Medulla oblongata (tissue), 1 donor: ENCODE data around the gene ETV7.
"Not testable (repeated sequence)": the region's sequence is repeated elsewhere in the genome, so short reads cannot be mapped to it uniquely, and the experiment has no call there.

Source experiments
- DNase-seq: peaks from one replicate; pipeline ENCODE4 v3.0.0-alpha.2; 2015; ENCODE audit errors: extremely low spot score

The ETV7 gene

DNA sequence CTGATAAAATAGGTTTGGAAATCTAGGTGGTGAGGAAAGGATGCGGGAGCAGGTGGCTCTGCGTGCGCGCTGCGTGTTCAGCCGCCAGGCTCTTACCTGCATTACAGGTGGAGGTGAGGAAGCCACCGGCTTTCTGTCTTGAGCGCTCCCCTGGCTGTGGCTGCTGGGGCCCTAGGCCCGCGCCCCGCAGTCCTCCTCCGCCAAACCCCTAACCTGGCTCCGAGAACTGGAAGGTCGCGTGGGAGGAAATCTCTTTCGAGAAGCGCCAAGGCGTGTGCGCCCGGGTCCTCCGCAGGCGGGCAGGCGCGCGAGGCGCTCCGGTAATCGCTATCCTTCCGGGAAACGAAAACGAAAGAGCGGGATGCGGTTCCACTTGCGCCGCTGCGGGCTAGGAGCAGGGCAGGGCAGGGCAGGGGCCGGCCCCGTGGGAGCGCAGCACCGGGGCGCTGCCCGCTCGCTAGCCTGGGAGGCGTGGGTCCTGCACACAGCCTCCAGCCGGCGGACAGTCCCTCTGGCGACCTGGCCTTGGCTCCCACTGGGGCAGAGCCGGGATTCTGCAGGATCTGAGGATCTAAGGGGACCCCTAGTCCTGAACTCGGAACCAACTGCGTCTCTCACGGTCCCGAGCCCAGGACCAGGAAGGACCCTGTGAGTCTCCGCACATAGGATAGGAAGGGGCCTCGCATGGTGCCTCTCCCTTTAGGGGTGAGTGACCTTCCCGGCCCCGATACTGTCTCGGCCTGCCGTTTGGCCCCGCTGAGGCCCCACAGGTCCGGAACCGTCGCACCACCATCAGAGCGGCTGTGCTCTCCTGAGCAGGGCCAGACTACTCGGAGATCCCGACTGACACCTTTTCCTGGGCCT lies at the start of gene ETV7:
Gene ETV7, minus strand, starts transcription at position 230 of the 864 bp plus-strand sequence. Its CDS starts 128 bp downstream, at position 102.
- DNase-seq = no peak

DNA sequence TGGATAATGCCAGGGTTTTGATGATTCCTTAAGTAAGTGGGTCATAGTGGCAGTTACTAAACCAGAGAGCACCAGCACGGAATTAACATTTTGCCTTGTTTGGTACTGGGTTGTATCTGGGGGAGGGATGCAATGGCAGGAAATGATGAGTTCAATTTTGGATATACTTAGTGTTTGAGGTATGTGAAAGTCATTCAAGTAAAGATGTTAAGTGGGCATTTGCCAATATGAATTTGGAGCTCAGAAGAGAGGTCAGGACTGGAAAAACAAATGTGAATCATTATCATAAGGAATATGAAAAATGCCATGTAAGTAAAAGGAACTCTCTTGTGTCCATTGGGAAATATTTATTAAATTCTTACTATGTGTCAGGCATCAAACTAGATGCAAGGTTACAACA lies 49.0 kb upstream of the ETV7 start:
- no peak for DNase-seq

DNA sequence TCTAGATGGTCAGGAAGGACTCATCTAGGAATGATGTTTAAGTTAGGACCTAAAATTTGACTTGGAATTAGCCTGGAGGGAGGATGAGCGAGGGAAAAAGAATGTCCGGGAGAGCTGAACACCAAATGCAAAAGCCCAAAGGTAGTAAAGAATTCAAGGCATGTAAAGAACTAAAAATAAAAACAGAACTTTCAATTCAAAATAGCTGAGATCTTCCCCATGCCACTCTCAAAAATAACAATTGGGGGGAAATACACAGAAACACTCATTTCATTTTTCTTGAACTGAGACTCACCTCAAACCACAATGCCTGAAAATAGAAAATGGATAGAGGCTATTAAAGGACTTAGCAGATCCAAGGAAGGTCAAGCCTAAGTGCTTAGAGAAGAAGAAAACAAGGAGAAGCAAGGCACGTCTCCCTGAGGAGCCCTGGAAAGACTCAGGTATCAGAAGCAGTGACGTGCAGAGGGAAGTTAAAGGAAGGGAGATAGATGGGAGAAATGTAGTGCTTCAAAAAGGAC lies 44.7 kb upstream of the ETV7 start:
- DNase-seq = no peak

GRCh38 chr6:36431197-36431596 lies 43.7 kb upstream of the ETV7 start:
- no peak for DNase-seq

DNA sequence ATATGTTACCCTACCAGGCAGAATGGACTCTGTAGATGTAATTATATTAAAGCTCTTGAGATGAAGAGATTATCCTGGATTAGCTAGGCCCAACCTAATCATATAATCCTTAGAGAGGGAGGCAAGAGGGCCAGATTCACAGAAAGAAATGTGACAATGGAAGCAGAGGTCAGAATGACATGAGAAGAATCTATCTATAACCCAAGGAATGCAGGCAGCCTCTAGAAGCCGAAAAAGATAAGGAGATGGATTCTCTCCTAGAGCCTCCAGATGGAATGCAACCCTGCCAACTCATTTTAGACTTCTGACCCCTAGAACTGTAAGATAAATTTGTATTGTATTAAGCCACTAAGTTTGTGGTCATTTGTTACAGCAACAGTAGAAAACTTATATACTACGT lies 42.9 kb upstream of the ETV7 start:
- no peak for DNase-seq

- no peak for DNase-seq
Measured at GRCh38 chr6:36428911-36429310, 41.4 kb upstream of the ETV7 start.

- no peak for DNase-seq
Measured at GRCh38 chr6:36426622-36427021, 39.2 kb upstream of the ETV7 start.

DNA sequence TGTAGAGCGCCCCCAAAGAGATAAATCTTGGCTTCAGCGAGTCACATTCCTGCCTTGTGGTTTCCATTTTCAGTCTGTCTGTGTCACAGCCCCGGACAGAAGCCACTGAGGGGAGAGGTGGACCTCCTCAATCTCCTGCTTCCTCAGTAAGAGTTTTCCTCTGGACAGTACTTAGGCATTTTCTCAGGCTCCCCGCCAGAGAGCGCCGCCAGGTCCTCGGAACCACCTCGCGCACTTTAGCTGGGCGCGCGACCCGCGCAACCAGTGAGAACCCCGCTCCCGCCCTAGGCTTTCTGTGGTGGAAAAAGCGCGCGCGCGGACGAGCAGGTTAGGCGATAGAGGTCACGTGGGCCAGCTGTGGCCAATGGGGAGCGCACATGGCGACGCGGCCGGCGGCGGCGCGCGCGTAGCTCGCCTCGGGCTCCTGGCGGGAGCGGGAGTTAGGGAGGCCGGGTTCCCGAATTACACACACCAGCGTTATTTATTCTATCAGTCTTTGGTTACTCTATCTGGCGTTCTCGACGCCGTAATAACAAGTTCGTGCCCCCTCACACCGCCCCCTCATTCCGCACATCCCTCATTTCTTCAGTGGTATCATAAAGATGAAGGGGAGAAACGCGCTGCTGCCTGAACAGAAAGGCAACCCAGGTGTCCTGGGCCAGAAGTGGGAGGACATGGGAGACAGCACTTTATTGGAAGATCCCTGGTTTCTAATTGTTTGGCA lies 35.8 kb upstream of the ETV7 start:
- DNase-seq = peak; percentile 98

DNA sequence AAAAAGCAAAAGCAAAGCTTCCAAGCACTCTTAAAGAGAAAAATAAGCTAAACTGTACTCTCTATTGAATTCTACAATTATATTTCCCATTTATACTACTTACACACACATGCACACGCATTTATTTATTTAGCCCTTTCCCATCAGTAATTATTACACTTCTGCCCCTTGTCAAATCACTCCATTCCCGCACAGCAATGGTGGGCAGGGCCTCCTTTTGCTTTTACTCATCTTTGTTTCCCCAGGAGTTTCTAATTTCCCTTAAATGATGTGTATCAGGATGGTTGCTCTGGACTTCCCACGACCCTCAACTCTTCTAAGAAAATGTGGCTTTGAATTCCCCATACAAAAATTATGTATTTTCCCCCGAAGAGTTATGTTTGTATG lies 35.2 kb upstream of the ETV7 start:
- no peak for DNase-seq

DNA sequence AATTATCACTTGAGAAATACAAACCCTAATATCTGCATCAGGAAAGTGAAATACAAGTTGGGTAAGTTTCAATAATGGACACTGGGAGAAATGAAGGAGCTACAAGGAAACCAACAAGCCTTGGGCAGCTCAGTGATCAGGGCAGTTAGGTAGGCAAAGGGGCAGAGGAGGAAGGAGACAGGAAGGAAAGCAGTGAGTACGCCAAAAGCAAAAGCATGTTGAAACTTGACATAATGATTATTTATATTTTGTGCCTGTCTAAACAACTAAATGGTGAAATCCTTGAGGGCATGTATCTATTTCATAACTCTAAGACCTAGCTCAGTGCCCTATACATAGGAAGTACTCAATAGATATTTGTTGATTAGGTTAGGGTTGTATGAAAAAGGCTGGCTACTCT lies 31.8 kb upstream of the ETV7 start:
- no peak for DNase-seq

- DNase-seq = no peak
Measured at GRCh38 chr6:36418558-36418957, 31.1 kb upstream of the ETV7 start.

- DNase-seq = no peak
Measured at GRCh38 chr6:36414481-36414880, 27.0 kb upstream of the ETV7 start.

- no peak for DNase-seq
Measured at GRCh38 chr6:36413489-36414480, 26.3 kb upstream of the ETV7 start.

GRCh38 chr6:36409718-36410117 lies 22.2 kb upstream of the ETV7 start:
- DNase-seq = not testable (repeated sequence)

GRCh38 chr6:36404164-36404563 lies 16.7 kb upstream of the ETV7 start:
- no peak for DNase-seq

- no peak for DNase-seq
Measured at GRCh38 chr6:36402481-36402880, 15.0 kb upstream of the ETV7 start.

DNA sequence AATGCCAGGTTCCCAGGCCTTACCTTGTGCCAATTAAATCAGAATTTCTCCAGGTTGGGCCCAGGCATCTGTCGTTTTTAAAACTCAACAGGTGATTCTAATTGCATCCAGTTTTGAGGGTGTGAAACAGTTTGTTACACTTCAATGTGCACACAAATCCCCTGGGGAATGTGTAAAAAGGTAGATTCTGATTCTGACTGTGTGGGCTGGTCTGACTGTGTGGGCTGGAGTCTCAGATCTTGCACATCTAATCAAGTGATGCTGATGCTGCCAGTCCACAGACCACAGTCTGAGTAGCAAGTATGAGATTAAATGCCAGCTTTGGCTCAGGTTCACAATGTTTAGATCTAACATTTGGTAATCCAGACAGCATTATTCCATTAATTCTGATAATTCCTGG lies 12.5 kb upstream of the ETV7 start:
- DNase-seq = no peak

- DNase-seq = no peak
Measured at GRCh38 chr6:36392621-36393020, 5.2 kb upstream of the ETV7 start.

DNA sequence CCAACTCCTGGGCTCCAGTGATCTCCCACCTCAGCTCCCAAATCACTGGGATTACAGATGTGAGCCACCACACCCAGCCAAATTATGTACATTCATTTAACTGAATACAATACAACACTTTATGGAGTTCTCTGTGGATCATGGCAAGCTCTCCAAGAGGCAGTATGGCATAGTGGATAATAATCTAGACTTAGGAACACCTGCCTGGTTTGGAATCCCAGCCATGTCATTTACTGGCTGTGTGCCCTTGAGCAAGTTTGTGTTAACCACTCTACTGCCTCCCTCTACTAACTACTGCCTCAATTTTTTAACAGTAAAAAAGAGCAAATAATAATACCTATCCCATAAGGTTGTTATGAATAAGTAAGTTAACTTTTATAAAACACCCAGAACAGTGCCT lies 1.9 kb upstream of the ETV7 start:
- no peak for DNase-seq

DNA sequence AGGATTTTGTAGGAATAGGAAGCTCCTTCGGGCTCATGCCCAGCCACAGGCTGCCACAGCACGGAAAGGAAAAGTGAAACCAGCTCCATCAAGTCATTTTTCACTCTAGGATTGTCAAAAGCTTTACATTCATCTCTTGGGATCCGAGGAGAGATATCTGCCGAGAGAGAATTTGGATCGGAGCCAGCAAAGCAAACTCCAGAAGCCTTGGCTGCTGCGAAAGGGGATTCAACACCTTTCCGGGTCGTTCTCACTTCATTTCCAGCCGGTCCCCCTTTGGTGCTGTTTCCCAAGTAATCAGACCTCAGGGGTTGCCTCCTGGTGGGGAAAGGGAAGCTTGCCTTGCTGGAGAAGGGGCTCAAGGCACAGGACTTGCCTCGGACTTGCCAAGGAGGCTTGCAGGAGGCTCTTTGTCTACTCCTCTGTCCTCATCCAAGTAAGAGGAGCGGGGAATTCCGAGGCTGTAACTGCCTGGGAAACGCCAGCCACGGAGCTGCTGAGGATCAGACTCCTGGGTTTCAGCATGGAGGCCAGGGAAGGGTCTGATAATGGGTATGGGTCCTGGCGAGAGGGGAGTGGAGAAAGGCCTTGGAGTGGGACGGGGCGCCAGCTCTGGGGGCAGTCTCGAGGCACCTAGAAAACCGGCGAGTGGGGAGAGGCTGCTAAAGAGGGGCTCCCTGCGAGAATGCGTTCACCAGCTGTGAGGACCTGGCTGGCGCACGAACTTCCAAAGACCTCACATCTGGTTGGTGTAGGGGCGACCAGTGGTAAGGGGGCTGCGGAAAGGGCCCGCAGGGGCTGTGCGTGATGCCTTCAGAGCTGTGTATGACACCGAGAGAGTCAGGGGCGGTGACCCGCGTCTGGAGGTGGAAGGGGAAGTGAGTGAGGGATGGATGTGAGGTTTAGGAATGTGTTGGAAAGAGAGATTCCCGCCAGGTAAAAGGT lies 702 bp downstream of the ETV7 start:
- peak; percentile 47 for DNase-seq

DNA sequence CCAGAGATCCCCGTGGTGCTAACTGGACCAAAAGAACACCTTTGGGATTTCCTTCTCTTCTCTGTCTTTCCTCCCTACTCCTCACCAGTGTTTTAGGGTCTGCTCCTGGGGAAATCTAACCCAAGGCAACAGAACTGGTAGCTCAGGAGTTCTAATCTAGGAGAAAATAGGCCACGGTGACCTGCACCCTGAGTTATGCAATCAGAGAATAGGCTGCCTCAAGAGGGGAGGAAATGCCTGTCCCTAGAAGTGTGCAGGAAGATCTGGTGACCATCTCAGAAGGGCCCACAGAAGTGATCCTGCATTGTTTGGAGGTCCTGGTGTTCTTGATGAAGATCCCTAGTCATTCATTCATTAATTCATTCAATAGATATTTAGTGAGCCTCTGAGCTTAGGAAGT lies 3.4 kb downstream of the ETV7 start:
- DNase-seq = no peak
